ENCODE measurements around the gene RAMACL. TPM values are rescaled to one million over a fixed set of nuclear protein-coding genes. Genes with fewer than 3 reads are reported as not detected.

The RAMACL gene
- total and polyA plus RNA-seq, 2 of the 13 experiments (the other 11 are each of a cell fraction or from before 2014, with no cell fraction given) = 0.09 to 0.29 TPM

GRCh38 chr6:166543603-166544295 is 42.7 kb downstream of the RAMACL start:
- BruUV-seq (replicated peaks) = no TSS peak
- no peak for ATAC-seq
- 17% methylated on average over 9 of the region's 9 CpGs for WGBS (ENCODE audit: low lambda C conversion rate)
- ChIA-PET CTCF (ENCODE audit: low intra/inter-chr PET ratio, low total read pairs) (no interaction called here), POLR2A (interaction anchor here (0.6 kb wide), 1 partner anchor 187 kb away, joined by 3 read pairs; no protein-coding TSS in a partner anchor)
- Histone ChIP-seq H3K9ac (ENCODE audit: insufficient read depth, low read depth, low read length) (no peak overlapping the region), H3K9me3 (ENCODE audit: low read length) (no peaks in the 10 kb centered on the region), H4K20me1 (ENCODE audit: insufficient read depth, low read length) (no peaks in the 10 kb centered on the region), H3K4me1 (ENCODE audit: insufficient read depth, low read length) (no peaks in the 10 kb centered on the region), H3K36me3 (replicated peaks in 1 of 2; ENCODE audit: control insufficient read depth in 1 of 2, insufficient read depth in 2 of 2, low read length in 2 of 2) (no peaks in the 10 kb centered on the region), H3K27ac (ENCODE audit: extremely low read length, insufficient read depth, low read length) (no peak overlapping the region), H3K27me3 (ENCODE audit: control insufficient read depth in 1 of 2, insufficient read depth in 2 of 2, low read length in 2 of 2) (peaks cover 4 to 77% of the 10 kb centered on the region in 2 experiments; a peak in 4 of 5 replicates), H3K4me2 (ENCODE audit: low read depth, low read length) (no peak overlapping the region), H3K4me3 (replicated peaks in 1 of 3; ENCODE audit: insufficient read depth in 1 of 3, low read depth in 2 of 3, low read length in 3 of 3) (no peak overlapping the region), H2AFZ (ENCODE audit: low read length) (no peak overlapping the region), H3K79me2 (ENCODE audit: insufficient read depth, low read length) (no peaks in the 10 kb centered on the region)
- in situ Hi-C loops (cut with HindIII; ENCODE audit: extremely low pct_ligation_motif_present, low pct_unique_long_range_greater_than_20kb) = no loop called here
- intact Hi-C loops (cut with micrococcal nuclease; ENCODE audit: unreplicated experiment) = no loop called here
- no peak for DNase-seq (ENCODE audit: low spot score)
- FAIRE-seq = no peak
- no peak for TF ChIP-seq SOX13 (IDR thresholded peaks at IDR 0.05)
- no peak for TF ChIP-seq SOX13 (CRISPR knock-in tag; conservative IDR thresholded peaks at IDR 0.05 in 1 of 2, IDR thresholded peaks at IDR 0.05 in 1 of 2)
- TF ChIP-seq ZNF224 (CRISPR knock-in tag; IDR thresholded peaks at IDR 0.05) = no peak
- TF ChIP-seq ZFP1 (CRISPR knock-in tag; IDR thresholded peaks at IDR 0.05) = no peak
- TF ChIP-seq, protein P1, sequence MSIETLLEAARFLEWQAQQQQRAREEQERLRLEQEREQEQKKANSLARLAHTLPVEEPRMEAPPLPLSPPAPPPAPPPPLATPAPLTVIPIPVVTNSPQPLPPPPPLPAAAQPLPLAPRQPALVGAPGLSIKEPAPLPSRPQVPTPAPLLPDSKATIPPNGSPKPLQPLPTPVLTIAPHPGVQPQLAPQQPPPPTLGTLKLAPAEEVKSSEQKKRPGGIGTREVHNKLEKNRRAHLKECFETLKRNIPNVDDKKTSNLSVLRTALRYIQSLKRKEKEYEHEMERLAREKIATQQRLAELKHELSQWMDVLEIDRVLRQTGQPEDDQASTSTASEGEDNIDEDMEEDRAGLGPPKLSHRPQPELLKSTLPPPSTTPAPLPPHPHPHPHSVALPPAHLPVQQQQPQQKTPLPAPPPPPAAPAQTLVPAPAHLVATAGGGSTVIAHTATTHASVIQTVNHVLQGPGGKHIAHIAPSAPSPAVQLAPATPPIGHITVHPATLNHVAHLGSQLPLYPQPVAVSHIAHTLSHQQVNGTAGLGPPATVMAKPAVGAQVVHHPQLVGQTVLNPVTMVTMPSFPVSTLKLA (IDR thresholded peaks at IDR 0.05) = peak; percentile 87

DNA sequence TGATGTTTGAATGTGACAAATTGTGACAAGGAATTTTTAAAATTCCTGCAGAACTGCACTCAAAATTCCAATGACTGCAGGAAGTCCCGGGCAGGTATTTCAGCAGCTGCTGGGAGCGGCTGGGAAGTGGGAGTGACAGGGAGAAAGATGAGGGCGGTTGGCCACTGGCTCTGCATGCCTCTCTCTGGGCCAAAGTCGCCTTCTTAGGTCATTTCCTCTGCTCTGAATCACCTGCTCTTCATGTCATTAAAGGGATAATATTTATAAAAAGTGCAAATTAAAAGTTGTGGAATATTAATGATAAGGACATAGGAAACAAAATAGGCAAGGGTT is 43.9 kb downstream of the RAMACL start:
- no peak overlapping the region for H3K9ac ChIP-seq (ENCODE audit: insufficient read depth, low read depth, low read length)
- intact Hi-C loops (cut with micrococcal nuclease; ENCODE audit: unreplicated experiment) = no loop called here
- no peak overlapping the region for H3K4me2 ChIP-seq (ENCODE audit: low read depth, low read length)
- ChIA-PET CTCF (ENCODE audit: low intra/inter-chr PET ratio, low total read pairs) (no interaction called here), POLR2A (no interaction called here)
- H3K4me1 ChIP-seq (ENCODE audit: insufficient read depth, low read length) = no peaks in the 10 kb centered on the region
- H4K20me1 ChIP-seq (ENCODE audit: insufficient read depth, low read length) = no peaks in the 10 kb centered on the region
- H3K27ac ChIP-seq (ENCODE audit: extremely low read length, insufficient read depth, low read length) = no peak overlapping the region
- BruUV-seq (replicated peaks) = no TSS peak
- no peak overlapping the region for H2AFZ ChIP-seq (ENCODE audit: low read length)
- FAIRE-seq (no peak), DNase-seq (ENCODE audit: low spot score) (no peak), ATAC-seq (no peak)
- 14% methylated on average over 4 of the region's 4 CpGs for WGBS (ENCODE audit: low lambda C conversion rate)
- no peak overlapping the region for H3K4me3 ChIP-seq (replicated peaks in 1 of 3; ENCODE audit: insufficient read depth in 1 of 3, low read depth in 2 of 3, low read length in 3 of 3)
- H3K9me3 ChIP-seq (ENCODE audit: low read length) = no peaks in the 10 kb centered on the region
- in situ Hi-C loops (cut with HindIII; ENCODE audit: extremely low pct_ligation_motif_present, low pct_unique_long_range_greater_than_20kb) = no loop called here
- no peak for TF ChIP-seq ARNTL (CRISPR knock-in tag; IDR thresholded peaks at IDR 0.05)
- no peak for TF ChIP-seq ARNT2 (CRISPR knock-in tag; IDR thresholded peaks at IDR 0.05; ENCODE audit: low read depth)
- TF ChIP-seq RNF2 (conservative IDR thresholded peaks at IDR 0.05; ENCODE audit: low read depth) = no peak
- TF ChIP-seq ZNF180 (CRISPR knock-in tag; IDR thresholded peaks at IDR 0.05; ENCODE audit: borderline replicate concordance, low read depth) = no peak
- TF ChIP-seq KDM2A (CRISPR knock-in tag; IDR thresholded peaks at IDR 0.05; ENCODE audit: borderline replicate concordance, low read depth) = no peak
- no peak for TF ChIP-seq TAF1 (CRISPR knock-in tag; IDR thresholded peaks at IDR 0.05)
- TF ChIP-seq NFIB (CRISPR knock-in tag; IDR thresholded peaks at IDR 0.05; ENCODE audit: borderline replicate concordance) = no peak
- no peak for TF ChIP-seq NFYB (CRISPR knock-in tag; IDR thresholded peaks at IDR 0.05)
- TF ChIP-seq RBM22 (optimal IDR thresholded peaks at IDR 0.05; ENCODE audit: low read length) = no peak
- no peak for TF ChIP-seq IRF1 (CRISPR knock-in tag; IDR thresholded peaks at IDR 0.05; ENCODE audit: low read depth)
- no peak for TF ChIP-seq IRX3 (CRISPR knock-in tag; IDR thresholded peaks at IDR 0.05; ENCODE audit: borderline replicate concordance, low read depth)
- no peak for TF ChIP-seq ZNF777 (CRISPR knock-in tag; IDR thresholded peaks at IDR 0.05)
- TF ChIP-seq ZNF501 (CRISPR knock-in tag; IDR thresholded peaks at IDR 0.05) = no peak
- no peaks in the 10 kb centered on the region for H3K79me2 ChIP-seq (ENCODE audit: insufficient read depth, low read length)
- no peaks in the 10 kb centered on the region for H3K36me3 ChIP-seq (replicated peaks in 1 of 2; ENCODE audit: control insufficient read depth in 1 of 2, insufficient read depth in 2 of 2, low read length in 2 of 2)
- H3K27me3 ChIP-seq (ENCODE audit: control insufficient read depth in 1 of 2, insufficient read depth in 2 of 2, low read length in 2 of 2) = peaks cover 4 to 87% of the 10 kb centered on the region in 2 experiments; a peak in 4 of 5 replicates

Measured in HepG2 (cell line).